ENCODE data around the gene PPIH. TPM values are rescaled to one million over a fixed set of nuclear protein-coding genes. Genes with fewer than 3 reads are reported as not detected.
A peak's percentile ranks its signal among the peaks of the same experiment; 100 is the strongest.

PPIH gene
- total and polyA plus RNA-seq, 2 experiments from 2014 or later, result 41.7 to 54.6 TPM

- peak overlapping the region; percentile 94 for H3K4me3 ChIP-seq
- peaks cover 50% of the 10 kb centered on the region for H3K4me1 ChIP-seq (ENCODE audit: low read depth)
- no peak for TF ChIP-seq CTCF (IDR thresholded peaks at IDR 0.05; ENCODE audit: low read depth, low read length)
- no peaks in the 10 kb centered on the region for H3K27me3 ChIP-seq
- H3K27ac ChIP-seq, result peak overlapping the region; percentile 90
- no peaks in the 10 kb centered on the region for H3K9me3 ChIP-seq (ENCODE audit: low read depth)
- peak; percentile 77 to 78 for DNase-seq (ENCODE audit: low read depth in 1 of 2, low spot score in 1 of 2)
- no peaks in the 10 kb centered on the region for H3K36me3 ChIP-seq
Observed at GRCh38 chr1:42682739-42683531, 24.7 kb downstream of the PPIH start.

- peak overlapping the region; percentile 94 for H3K4me3 ChIP-seq
- H3K9me3 ChIP-seq (ENCODE audit: low read depth), result no peaks in the 10 kb centered on the region
- TF ChIP-seq CTCF (IDR thresholded peaks at IDR 0.05; ENCODE audit: low read depth, low read length), result no peak
- peak; percentile 20 to 30 for DNase-seq (ENCODE audit: low read depth in 1 of 2, low spot score in 1 of 2)
- no peak overlapping the region for H3K27ac ChIP-seq
- peaks cover 57% of the 10 kb centered on the region for H3K4me1 ChIP-seq (ENCODE audit: low read depth)
- H3K27me3 ChIP-seq, result no peaks in the 10 kb centered on the region
- no peaks in the 10 kb centered on the region for H3K36me3 ChIP-seq
Observed at GRCh38 chr1:42684139-42684538, 25.9 kb downstream of the PPIH start.

- H3K27me3 ChIP-seq, result no peaks in the 10 kb centered on the region
- peaks cover 51% of the 10 kb centered on the region for H3K4me1 ChIP-seq (ENCODE audit: low read depth)
- peak overlapping the region; percentile 68 for H3K27ac ChIP-seq
- H3K9me3 ChIP-seq (ENCODE audit: low read depth), result no peaks in the 10 kb centered on the region
- peak overlapping the region; percentile 1 for H3K4me3 ChIP-seq
- no peak for DNase-seq (ENCODE audit: low read depth in 1 of 2, low spot score in 1 of 2)
- no peaks in the 10 kb centered on the region for H3K36me3 ChIP-seq
- TF ChIP-seq CTCF (IDR thresholded peaks at IDR 0.05; ENCODE audit: low read depth, low read length), result no peak
Observed at GRCh38 chr1:42686418-42686817, 28.2 kb downstream of the PPIH start.

- Histone ChIP-seq H3K4me1 (ENCODE audit: low read depth) (peaks cover 38% of the 10 kb centered on the region), H3K27me3 (no peaks in the 10 kb centered on the region), H3K27ac (no peak overlapping the region), H3K36me3 (peaks cover 14% of the 10 kb centered on the region), H3K9me3 (ENCODE audit: low read depth) (no peaks in the 10 kb centered on the region), H3K4me3 (no peak overlapping the region)
- DNase-seq (ENCODE audit: low read depth in 1 of 2, low spot score in 1 of 2), result no peak
- no peak for TF ChIP-seq CTCF (IDR thresholded peaks at IDR 0.05; ENCODE audit: low read depth, low read length)
Observed at GRCh38 chr1:42689912-42690311, 31.7 kb downstream of the PPIH start.

- H3K36me3 ChIP-seq, result peaks cover 21% of the 10 kb centered on the region
- TF ChIP-seq CTCF (IDR thresholded peaks at IDR 0.05; ENCODE audit: low read depth, low read length), result no peak
- no peak overlapping the region for H3K27ac ChIP-seq
- H3K4me3 ChIP-seq, result no peak overlapping the region
- no peaks in the 10 kb centered on the region for H3K27me3 ChIP-seq
- peaks cover 31% of the 10 kb centered on the region for H3K4me1 ChIP-seq (ENCODE audit: low read depth)
- no peaks in the 10 kb centered on the region for H3K9me3 ChIP-seq (ENCODE audit: low read depth)
- DNase-seq (ENCODE audit: low read depth in 1 of 2, low spot score in 1 of 2), result peak in 1 of 2 donors; percentile 9
Observed at GRCh38 chr1:42690477-42691156, 32.4 kb downstream of the PPIH start.

Data from cardiac muscle cell (in vitro differentiated cells and primary cell).